Measurements from ENCODE around the gene ATXN7L1. TPM values are rescaled to one million over a fixed set of nuclear protein-coding genes. Genes with fewer than 3 reads are reported as not detected.

ATXN7L1 gene
- polyA plus RNA-seq, 1 of the 3 experiments (the other 2 are of a cell fraction): 6.0 TPM

- H3K79me2 ChIP-seq (ENCODE audit: insufficient read depth): no peaks in the 10 kb centered on the region
- no peaks in the 10 kb centered on the region for H3K4me1 ChIP-seq (ENCODE audit: control insufficient read depth in 1 of 2, insufficient read depth in 2 of 2, low read depth in 1 of 2, low read length in 1 of 2)
- TF ChIP-seq TCF12 (IDR thresholded peaks at IDR 0.05): no peak
- no peak for TF ChIP-seq PBX3 (IDR thresholded peaks at IDR 0.05)
- TF ChIP-seq USF2 (IDR thresholded peaks at IDR 0.05; ENCODE audit: borderline replicate concordance, low read depth, low read length): no peak
- no peak for TF ChIP-seq JUND (IDR thresholded peaks at IDR 0.05)
- TF ChIP-seq RXRA (IDR thresholded peaks at IDR 0.05; ENCODE audit: borderline replicate concordance, low read depth): no peak
- no peak for TF ChIP-seq SIN3A (IDR thresholded peaks at IDR 0.05; ENCODE audit: borderline replicate concordance, low read depth, low read length)
- TF ChIP-seq ZBTB33 (IDR thresholded peaks at IDR 0.05; ENCODE audit: borderline replicate concordance, low read depth): no peak
- TF ChIP-seq CTCF (IDR thresholded peaks at IDR 0.05): no peak
- no peak for TF ChIP-seq TAF1 (IDR thresholded peaks at IDR 0.05; ENCODE audit: borderline replicate concordance, low read depth, low read length)
- TF ChIP-seq RCOR1 (IDR thresholded peaks at IDR 0.05; ENCODE audit: low read length): no peak
- TF ChIP-seq RAD21 (IDR thresholded peaks at IDR 0.05; ENCODE audit: low read length): no peak
- no peak for TF ChIP-seq REST (IDR thresholded peaks at IDR 0.05; ENCODE audit: low read depth, low read length)
- TF ChIP-seq IRF3 (IDR thresholded peaks at IDR 0.05; ENCODE audit: low read depth, low read length): no peak
- no peak for TF ChIP-seq NFIC (IDR thresholded peaks at IDR 0.05; ENCODE audit: borderline replicate concordance)
- TF ChIP-seq FOSL2 (IDR thresholded peaks at IDR 0.05; ENCODE audit: borderline replicate concordance, low read depth): no peak
- TF ChIP-seq MAX (IDR thresholded peaks at IDR 0.05; ENCODE audit: low read depth): no peak
- CTCF ChIA-PET: interaction anchor here (0.7 to 1.6 kb wide), 2 partner anchors 9 to 48 kb away, joined by 3 to 6 read pairs; no protein-coding TSS in a partner anchor
- WGBS (ENCODE audit: low lambda C conversion rate): 100% methylated on average over 2 of the region's 2 CpGs
- H2AFZ ChIP-seq (ENCODE audit: low read depth): no peak overlapping the region
- H3F3A ChIP-seq (replicated peaks; ENCODE audit: insufficient read depth): no peaks in the 10 kb centered on the region
- H3K27me3 ChIP-seq (ENCODE audit: insufficient read depth): no peaks in the 10 kb centered on the region
- no peak overlapping the region for H3K4me3 ChIP-seq (ENCODE audit: low read depth in 2 of 2, low read length in 1 of 2)
- H3K27ac ChIP-seq (ENCODE audit: low read depth in 2 of 2, low read length in 1 of 2): no peak overlapping the region
- H3K9me3 ChIP-seq: no peaks in the 10 kb centered on the region
- DNase-seq: no peak
- POLR2A ChIA-PET: interaction anchor here (0.7 kb wide), 1 partner anchor 497 kb away, joined by 3 read pairs; no protein-coding TSS in a partner anchor
- H4K20me1 ChIP-seq (ENCODE audit: insufficient read depth): no peaks in the 10 kb centered on the region
- no peaks in the 10 kb centered on the region for H3K9me2 ChIP-seq
- H3K9ac ChIP-seq: no peak overlapping the region
- H3K36me3 ChIP-seq (replicated peaks in 1 of 2; ENCODE audit: control insufficient read depth in 1 of 2, insufficient read depth in 2 of 2, low read length in 1 of 2): peaks cover 55 to 67% of the 10 kb centered on the region in 2 experiments
- H3K4me2 ChIP-seq: no peak overlapping the region
Observed at GRCh38 chr7:105567024-105567423, 309.4 kb downstream of the ATXN7L1 start.

Data from SK-N-SH (cell line).